Activated CD4-positive, alpha-beta T cell treated with anti-CD3 and anti-CD28 coated beads, Interleukin-2, amount 10 ng/mL, durations not matched to agents 24 days and 14 days (primary cell): ENCODE data around the gene TMEM165. TPM values are rescaled to one million over a fixed set of nuclear protein-coding genes. Genes with fewer than 3 reads are reported as not detected.
A peak's percentile ranks its signal among the peaks of the same experiment; 100 is the strongest.

Experiments used
- DNase-seq: peaks from one replicate; pipeline ENCODE4 v3.0.0; 2022
- H3K27ac Mint-ChIP-seq: one replicate; pipeline ENCODE4 v1.8.0; 2022; ENCODE audit warnings: mild to moderate bottlenecking, mixed read lengths
- H3K27me3 Mint-ChIP-seq: one replicate; pipeline ENCODE4 v1.8.0; 2022; ENCODE audit warnings: mixed read lengths
- H3K36me3 Mint-ChIP-seq: one replicate; pipeline ENCODE4 v1.8.0; 2022; ENCODE audit warnings: low read depth, mild to moderate bottlenecking, mixed read lengths
- H3K4me1 Mint-ChIP-seq: one replicate; pipeline ENCODE4 v1.8.0; 2021; ENCODE audit warnings: mixed read lengths
- H3K4me3 Mint-ChIP-seq: one replicate; pipeline ENCODE4 v1.8.0; 2022; ENCODE audit warnings: mild to moderate bottlenecking, moderate library complexity, mixed read lengths
- H3K9me3 Mint-ChIP-seq: one replicate; pipeline ENCODE4 v1.8.0; 2021; ENCODE audit warnings: mixed read lengths
- intact Hi-C: fragments of 100-400 bp; cut with micrococcal nuclease; formaldehyde crosslinking; loops from one replicate; pipeline ENCODE4 v1.15.1; 2023
- total RNA-seq: library from RNA; stranded (reverse); gene quantifications from 2 replicates; pipeline ENCODE4 v1.2.3, GENCODE V29; 2022

TMEM165 gene
- total RNA-seq, 1 donor from 2014 or later: 99.1 TPM

- H3K9me3 Mint-ChIP-seq: no peaks in the 10 kb centered on the region
- H3K27me3 Mint-ChIP-seq: no peaks in the 10 kb centered on the region
- peak overlapping the region; percentile 74 for H3K27ac Mint-ChIP-seq
- intact Hi-C loops: loop anchor here (2.0 to 5.0 kb wide), 4 partner anchors 13 to 1337 kb away; partner anchors contain the start of genes CEP135, CHIC2, PAICS and PPAT
- DNase-seq: no peak
- peaks cover 42% of the 10 kb centered on the region for H3K4me1 Mint-ChIP-seq
- peak overlapping the region; percentile 94 for H3K4me3 Mint-ChIP-seq
- peaks cover 40% of the 10 kb centered on the region for H3K36me3 Mint-ChIP-seq
Observed at GRCh38 chr4:55399581-55399980, 3.8 kb downstream of the TMEM165 start.

- DNase-seq: no peak
- peaks cover 44% of the 10 kb centered on the region for H3K36me3 Mint-ChIP-seq
- peak overlapping the region; percentile 53 for H3K27ac Mint-ChIP-seq
- H3K27me3 Mint-ChIP-seq: no peaks in the 10 kb centered on the region
- H3K4me1 Mint-ChIP-seq: peaks cover 38% of the 10 kb centered on the region
- no peak overlapping the region for H3K4me3 Mint-ChIP-seq
- H3K9me3 Mint-ChIP-seq: no peaks in the 10 kb centered on the region
- intact Hi-C loops: no loop called here
Observed at GRCh38 chr4:55405073-55405472, 9.3 kb downstream of the TMEM165 start.

- Mint-ChIP-seq H3K4me3 (no peak overlapping the region), H3K9me3 (no peaks in the 10 kb centered on the region), H3K4me1 (peaks cover 37% of the 10 kb centered on the region), H3K27ac (peak overlapping the region; percentile 60), H3K36me3 (peaks cover 41% of the 10 kb centered on the region), H3K27me3 (no peaks in the 10 kb centered on the region)
- intact Hi-C loops: no loop called here
- DNase-seq: no peak
Observed at GRCh38 chr4:55406545-55406944, 10.8 kb downstream of the TMEM165 start.

GRCh38 chr4:55407119-55407518 is 11.4 kb downstream of the TMEM165 start:
- no peaks in the 10 kb centered on the region for H3K9me3 Mint-ChIP-seq
- peak overlapping the region; percentile 37 for H3K27ac Mint-ChIP-seq
- peaks cover 45% of the 10 kb centered on the region for H3K36me3 Mint-ChIP-seq
- intact Hi-C loops: no loop called here
- no peaks in the 10 kb centered on the region for H3K27me3 Mint-ChIP-seq
- H3K4me3 Mint-ChIP-seq: no peak overlapping the region
- peaks cover 40% of the 10 kb centered on the region for H3K4me1 Mint-ChIP-seq
- DNase-seq: no peak

- no peak overlapping the region for H3K4me3 Mint-ChIP-seq
- no peak overlapping the region for H3K27ac Mint-ChIP-seq
- no peaks in the 10 kb centered on the region for H3K9me3 Mint-ChIP-seq
- intact Hi-C loops: no loop called here
- H3K4me1 Mint-ChIP-seq: peaks cover 40% of the 10 kb centered on the region
- no peaks in the 10 kb centered on the region for H3K27me3 Mint-ChIP-seq
- no peak for DNase-seq
- H3K36me3 Mint-ChIP-seq: peaks cover 45% of the 10 kb centered on the region
Observed at GRCh38 chr4:55407764-55408163, 12.0 kb downstream of the TMEM165 start.

- H3K4me3 Mint-ChIP-seq: no peak overlapping the region
- no peaks in the 10 kb centered on the region for H3K9me3 Mint-ChIP-seq
- no peaks in the 10 kb centered on the region for H3K27me3 Mint-ChIP-seq
- intact Hi-C loops: no loop called here
- peaks cover 34% of the 10 kb centered on the region for H3K36me3 Mint-ChIP-seq
- DNase-seq: no peak
- H3K27ac Mint-ChIP-seq: no peak overlapping the region
- H3K4me1 Mint-ChIP-seq: peaks cover 30% of the 10 kb centered on the region
Observed at GRCh38 chr4:55409468-55410171, 13.9 kb downstream of the TMEM165 start.

- H3K27me3 Mint-ChIP-seq: no peaks in the 10 kb centered on the region
- DNase-seq: no peak
- no peak overlapping the region for H3K27ac Mint-ChIP-seq
- H3K4me3 Mint-ChIP-seq: no peak overlapping the region
- H3K4me1 Mint-ChIP-seq: peaks cover 26% of the 10 kb centered on the region
- no peaks in the 10 kb centered on the region for H3K9me3 Mint-ChIP-seq
- H3K36me3 Mint-ChIP-seq: peaks cover 36% of the 10 kb centered on the region
- intact Hi-C loops: no loop called here
Observed at GRCh38 chr4:55410431-55410830, 14.7 kb downstream of the TMEM165 start.

GRCh38 chr4:55411621-55412020 is 15.9 kb downstream of the TMEM165 start:
- intact Hi-C loops: loop anchor here (2.0 kb wide), 1 partner anchor 13 kb away; no protein-coding TSS in a partner anchor
- Mint-ChIP-seq H3K36me3 (peaks cover 28% of the 10 kb centered on the region), H3K4me3 (no peak overlapping the region)

GRCh38 chr4:55416176-55416575 is 20.4 kb downstream of the TMEM165 start:
- peaks cover 3% of the 10 kb centered on the region for H3K4me1 Mint-ChIP-seq
- no peak overlapping the region for H3K27ac Mint-ChIP-seq
- intact Hi-C loops: no loop called here
- no peaks in the 10 kb centered on the region for H3K9me3 Mint-ChIP-seq
- H3K4me3 Mint-ChIP-seq: no peak overlapping the region
- no peaks in the 10 kb centered on the region for H3K27me3 Mint-ChIP-seq
- no peak for DNase-seq
- peaks cover 46% of the 10 kb centered on the region for H3K36me3 Mint-ChIP-seq

More at GRCh38 chr4:55411621-55412020, 15.9 kb downstream of the TMEM165 start:
- Mint-ChIP-seq H3K27ac (no peak overlapping the region), H3K4me1 (peaks cover 18% of the 10 kb centered on the region), H3K27me3 (no peaks in the 10 kb centered on the region), H3K9me3 (no peaks in the 10 kb centered on the region)
- no peak for DNase-seq

GRCh38 chr4:55424791-55425190 is 29.0 kb downstream of the TMEM165 start:
- Mint-ChIP-seq H3K27ac (no peak overlapping the region), H3K9me3 (no peaks in the 10 kb centered on the region), H3K27me3 (no peaks in the 10 kb centered on the region), H3K4me3 (no peak overlapping the region), H3K4me1 (peaks cover 1% of the 10 kb centered on the region), H3K36me3 (peaks cover 65% of the 10 kb centered on the region)
- DNase-seq: no peak
- intact Hi-C loops: no loop called here

GRCh38 chr4:55431710-55432336 is 36.1 kb downstream of the TMEM165 start:
- peaks cover 48% of the 10 kb centered on the region for H3K36me3 Mint-ChIP-seq

GRCh38 chr4:55435141-55435841 is 39.5 kb downstream of the TMEM165 start:
- H3K4me3 Mint-ChIP-seq: no peak overlapping the region
- H3K4me1 Mint-ChIP-seq: peaks cover 15% of the 10 kb centered on the region
- H3K27ac Mint-ChIP-seq: peak overlapping the region; percentile 77
- H3K27me3 Mint-ChIP-seq: no peaks in the 10 kb centered on the region
- H3K9me3 Mint-ChIP-seq: no peaks in the 10 kb centered on the region
- DNase-seq: peak; percentile 71
- H3K36me3 Mint-ChIP-seq: peaks cover 55% of the 10 kb centered on the region
- intact Hi-C loops: loop anchor here (2.0 kb wide), 1 partner anchor 38 kb away; no protein-coding TSS in a partner anchor

More at GRCh38 chr4:55431710-55432336, 36.1 kb downstream of the TMEM165 start:
- Mint-ChIP-seq H3K4me3 (no peak overlapping the region), H3K27me3 (no peaks in the 10 kb centered on the region), H3K9me3 (no peaks in the 10 kb centered on the region), H3K27ac (no peak overlapping the region), H3K4me1 (peaks cover 13% of the 10 kb centered on the region)
- no peak for DNase-seq
- intact Hi-C loops: no loop called here

GRCh38 chr4:55437356-55437796 is 41.6 kb downstream of the TMEM165 start:
- no peaks in the 10 kb centered on the region for H3K9me3 Mint-ChIP-seq
- no peak overlapping the region for H3K4me3 Mint-ChIP-seq
- DNase-seq: no peak
- intact Hi-C loops: no loop called here
- no peaks in the 10 kb centered on the region for H3K27me3 Mint-ChIP-seq
- peaks cover 54% of the 10 kb centered on the region for H3K36me3 Mint-ChIP-seq
- H3K27ac Mint-ChIP-seq: no peak overlapping the region
- H3K4me1 Mint-ChIP-seq: peaks cover 21% of the 10 kb centered on the region

GRCh38 chr4:55437823-55438222 is 42.1 kb downstream of the TMEM165 start:
- H3K27ac Mint-ChIP-seq: no peak overlapping the region
- H3K4me3 Mint-ChIP-seq: no peak overlapping the region
- no peak for DNase-seq
- intact Hi-C loops: no loop called here
- H3K27me3 Mint-ChIP-seq: no peaks in the 10 kb centered on the region
- peaks cover 24% of the 10 kb centered on the region for H3K4me1 Mint-ChIP-seq
- no peaks in the 10 kb centered on the region for H3K9me3 Mint-ChIP-seq
- peaks cover 55% of the 10 kb centered on the region for H3K36me3 Mint-ChIP-seq
